HG02588 (cell line): ENCODE measurements around the gene GLTPD2.

Experiments
- ATAC-seq: cut with Tn5 transposase; IDR thresholded peaks from one replicate; pipeline ENCODE4 v1.9.1; 2021; ENCODE audit warnings: mild to moderate bottlenecking, moderate library complexity; ENCODE audit not compliant: unreplicated experiment

Gene GLTPD2

GRCh38 chr17:4788807-4789700 is at the start of gene GLTPD2:
Gene GLTPD2 (plus strand): TSS chr17:4788964. CDS start chr17:4789012, 48 bp downstream.
- ATAC-seq, result no peak

DNA sequence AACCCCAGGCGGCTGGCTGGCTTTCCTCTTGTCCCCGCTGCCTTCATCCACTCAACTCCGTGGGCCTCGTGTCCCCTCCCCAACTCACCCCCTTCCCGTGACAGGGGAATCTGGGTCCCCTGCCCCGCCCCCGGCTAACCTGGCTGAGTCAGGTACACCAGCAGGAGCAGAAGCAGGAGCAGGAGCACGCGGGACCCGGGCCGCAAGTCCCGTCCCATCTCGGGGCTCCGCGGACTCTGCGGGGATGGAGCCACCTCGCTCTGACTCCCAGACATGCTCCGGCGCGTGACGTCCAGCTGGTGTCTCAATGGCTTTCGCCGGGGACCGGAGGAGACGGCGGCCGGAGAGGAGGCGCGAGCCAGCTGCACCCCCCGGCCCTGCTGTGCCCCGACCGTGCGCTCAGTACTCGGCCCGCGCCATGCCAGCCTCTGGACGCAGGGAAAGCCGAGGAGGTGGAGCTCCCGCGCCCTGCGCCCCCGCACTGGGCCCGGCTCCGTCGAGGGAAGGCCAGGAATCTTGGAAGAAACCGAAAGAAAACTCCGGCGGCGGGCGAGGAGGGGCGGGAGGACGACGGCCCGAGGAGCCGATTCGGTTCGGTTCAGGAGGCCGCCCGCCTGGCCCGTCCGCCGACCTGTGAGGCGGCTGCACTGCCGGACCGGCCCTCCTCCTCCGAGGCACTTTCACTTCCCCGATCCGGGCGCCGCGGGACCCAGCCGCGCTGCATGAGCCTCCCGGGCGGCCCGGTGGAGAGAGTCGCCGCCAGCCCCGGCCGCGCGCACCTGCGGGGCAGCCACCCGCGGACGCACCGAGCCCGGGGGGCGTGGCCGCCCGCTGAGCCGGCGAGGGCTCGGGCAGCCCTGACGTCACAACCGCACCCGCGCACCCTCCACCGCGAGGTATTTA is 49.4 kb upstream of the GLTPD2 start, which contains the start of the genes CXCL16 and ZMYND15:
CXCL16 (minus strand) TSS at position 807 of the 903 bp plus-strand sequence; CDS start at position 218, 589 bp downstream.
ZMYND15 (plus strand) TSS at position 712 of the 903 bp plus-strand sequence. CDS start 716 bp downstream, outside the sequence.
- ATAC-seq, result no peak

GRCh38 chr17:4740025-4740351 is 48.8 kb upstream of the GLTPD2 start:
- no peak for ATAC-seq

- ATAC-seq, result no peak
Observed at GRCh38 chr17:4740584-4740983, 48.2 kb upstream of the GLTPD2 start.

- no peak for ATAC-seq
Observed at GRCh38 chr17:4741544-4741943, 47.2 kb upstream of the GLTPD2 start.

DNA sequence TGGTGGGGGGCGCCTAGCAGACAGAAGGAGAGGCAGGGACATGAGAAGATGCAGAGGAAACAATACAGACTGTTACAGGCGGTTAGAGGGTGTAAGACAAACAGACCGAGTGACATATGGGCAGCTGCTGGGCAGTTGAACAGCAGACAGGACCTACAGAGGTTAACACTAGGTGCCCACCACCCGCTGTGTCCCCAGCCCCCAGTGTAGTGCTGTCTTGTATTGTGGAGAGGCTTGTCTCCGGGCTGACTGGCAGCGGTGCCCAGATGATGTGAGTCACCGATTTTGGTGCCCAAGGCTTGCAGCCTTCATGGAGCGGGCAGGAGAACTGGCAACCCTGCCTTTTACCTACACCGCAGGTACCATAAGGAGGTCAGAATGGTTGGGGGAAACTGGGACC is 46.6 kb upstream of the GLTPD2 start:
- ATAC-seq, result no peak

DNA sequence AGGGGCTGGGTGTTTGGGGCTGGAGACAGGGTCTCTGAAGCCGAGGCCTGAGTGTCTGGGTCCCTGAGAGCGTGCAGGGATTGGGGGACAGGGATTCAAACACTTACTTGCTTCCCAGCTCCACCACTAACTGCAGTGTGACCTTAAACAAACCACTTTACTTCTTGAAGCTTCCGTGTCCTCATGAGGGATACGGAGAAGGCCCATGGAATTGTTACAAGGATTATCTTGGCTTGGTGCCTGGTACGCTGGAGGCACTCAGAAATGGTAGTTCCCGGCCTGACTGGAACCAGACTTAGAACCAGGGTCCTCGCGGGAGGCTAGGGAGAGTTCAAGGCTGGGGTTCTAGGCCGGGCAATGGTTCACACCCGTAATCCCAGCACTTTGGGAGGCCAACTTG is 46.1 kb upstream of the GLTPD2 start:
- no peak for ATAC-seq

DNA sequence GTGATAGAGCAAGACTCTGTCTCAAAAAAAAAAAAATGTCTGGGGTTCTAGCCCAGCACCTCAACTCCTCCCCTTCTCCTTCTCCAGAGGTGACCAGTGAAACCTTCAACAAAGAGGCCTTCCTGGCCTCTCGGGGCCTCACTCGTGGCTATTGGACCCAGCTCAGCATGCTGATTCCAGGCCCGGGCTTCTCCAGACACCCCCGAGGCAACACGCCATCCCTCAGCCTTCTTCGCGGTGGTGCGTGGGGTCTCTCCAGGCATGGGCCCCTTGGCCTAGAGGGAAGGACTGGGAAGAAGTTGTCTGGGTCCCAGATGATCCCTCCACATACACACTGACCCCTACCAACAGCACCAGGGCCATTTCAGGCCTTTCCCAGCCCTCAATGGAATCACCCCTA is 45.5 kb upstream of the GLTPD2 start:
- ATAC-seq, result no peak

- ATAC-seq, result no peak
Observed at GRCh38 chr17:4743898-4744297, 44.9 kb upstream of the GLTPD2 start.

DNA sequence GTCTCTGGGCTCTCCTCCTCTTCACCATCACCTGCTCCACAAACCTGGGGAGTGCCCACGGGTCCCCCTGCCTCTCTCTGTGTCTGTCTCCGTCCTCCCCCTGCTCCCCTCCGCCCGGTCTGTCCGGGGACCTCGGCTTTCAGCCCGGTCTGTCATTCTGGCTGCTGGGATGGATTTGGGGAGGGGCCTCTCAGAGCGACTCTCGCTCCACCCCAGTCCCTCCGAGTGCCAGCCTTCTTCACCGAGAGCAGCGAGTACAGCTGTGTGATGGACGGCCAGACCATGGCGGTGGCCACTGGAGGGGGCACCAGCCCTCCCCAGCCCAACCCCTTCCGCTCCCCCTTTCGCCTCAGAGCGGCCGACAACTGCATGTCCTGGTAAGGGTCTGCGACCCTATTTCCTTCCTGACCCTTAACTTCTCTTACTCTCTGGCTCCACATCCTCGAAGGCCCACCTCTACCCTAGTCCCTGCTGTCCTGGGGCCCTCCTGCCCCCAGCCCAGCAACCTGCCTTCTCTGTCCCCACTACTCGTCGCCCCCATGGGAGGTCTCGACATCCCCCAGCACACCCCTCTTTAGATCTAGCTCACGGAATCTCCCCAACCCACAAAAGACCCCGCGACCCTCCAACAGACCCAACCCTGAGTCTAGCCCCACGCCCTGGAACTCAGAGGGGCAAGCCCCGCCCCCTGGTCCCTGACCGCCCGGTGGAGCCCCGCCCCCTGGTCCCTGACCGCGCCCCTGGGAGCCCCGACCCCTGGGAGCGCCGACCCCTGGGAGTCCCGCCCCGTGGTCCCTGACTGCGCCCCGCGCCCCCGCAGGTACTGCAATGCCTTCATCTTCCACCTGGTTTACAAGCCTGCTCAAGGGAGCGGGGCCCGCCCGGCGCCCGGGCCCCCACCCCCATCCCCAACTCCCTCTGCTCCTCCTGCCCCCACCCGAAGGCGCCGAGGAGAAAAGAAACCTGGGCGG is 43.5 kb upstream of the GLTPD2 start:
- no peak for ATAC-seq

DNA sequence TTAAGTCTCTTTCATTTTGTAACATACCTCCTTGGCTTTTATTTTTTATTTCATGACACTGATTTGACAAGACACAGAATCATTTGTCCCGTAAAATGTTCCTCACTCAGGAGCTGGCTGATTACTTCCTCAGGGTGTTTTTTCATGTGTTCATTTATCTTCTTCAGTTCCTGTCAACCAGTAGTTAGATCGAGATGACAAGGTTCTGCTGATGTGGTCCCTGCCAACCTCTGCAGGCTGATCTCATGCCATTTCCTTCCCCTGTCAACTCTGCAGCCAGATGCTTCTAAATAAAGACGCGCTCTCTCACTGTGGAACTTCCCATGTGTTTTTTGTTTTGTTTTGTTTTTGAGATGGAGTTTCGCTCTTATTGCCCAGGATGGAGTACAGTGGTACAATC is 40.9 kb upstream of the GLTPD2 start:
- no peak for ATAC-seq

GRCh38 chr17:4748686-4749085 is 40.1 kb upstream of the GLTPD2 start:
- no peak for ATAC-seq

DNA sequence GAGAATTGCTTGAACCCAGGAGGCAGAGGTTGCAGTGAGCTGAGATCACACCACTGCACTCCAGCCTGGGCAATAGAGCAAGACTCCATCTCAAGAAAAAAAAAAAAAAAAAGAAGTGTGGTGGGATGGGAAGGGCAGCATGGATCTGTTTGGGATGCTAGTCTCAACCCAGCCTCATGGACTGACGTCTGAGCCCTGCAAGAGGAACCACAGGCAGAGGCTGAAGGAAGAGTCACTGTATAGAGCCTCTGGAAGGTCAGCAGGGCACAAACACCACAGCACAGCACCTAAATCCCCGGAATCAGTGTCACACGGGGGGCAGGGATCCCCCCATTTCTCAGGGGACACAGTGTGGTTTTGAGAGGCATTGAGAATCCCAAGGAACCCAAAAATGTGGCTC is 38.2 kb upstream of the GLTPD2 start:
- ATAC-seq, result no peak

GRCh38 chr17:4751932-4752331 is 36.8 kb upstream of the GLTPD2 start:
- ATAC-seq, result no peak

DNA sequence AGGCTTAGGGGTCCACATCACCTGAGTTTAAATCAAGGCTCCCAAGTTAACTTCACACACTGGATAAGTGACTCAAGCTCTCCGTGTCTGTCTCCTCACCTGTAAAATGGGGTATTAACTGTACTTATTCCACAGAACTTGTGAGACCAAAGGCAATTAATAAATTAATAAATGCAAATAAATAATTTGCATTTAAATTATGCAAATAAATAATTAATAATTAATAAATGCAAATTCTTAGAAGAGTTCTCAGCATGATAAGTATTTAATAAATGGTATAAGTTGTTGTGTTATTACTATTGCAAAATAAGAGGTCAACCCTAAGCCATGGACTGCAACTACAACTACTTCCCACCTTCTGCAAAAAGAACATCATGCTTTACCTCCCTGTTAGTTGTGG is 35.4 kb upstream of the GLTPD2 start:
- no peak for ATAC-seq

DNA sequence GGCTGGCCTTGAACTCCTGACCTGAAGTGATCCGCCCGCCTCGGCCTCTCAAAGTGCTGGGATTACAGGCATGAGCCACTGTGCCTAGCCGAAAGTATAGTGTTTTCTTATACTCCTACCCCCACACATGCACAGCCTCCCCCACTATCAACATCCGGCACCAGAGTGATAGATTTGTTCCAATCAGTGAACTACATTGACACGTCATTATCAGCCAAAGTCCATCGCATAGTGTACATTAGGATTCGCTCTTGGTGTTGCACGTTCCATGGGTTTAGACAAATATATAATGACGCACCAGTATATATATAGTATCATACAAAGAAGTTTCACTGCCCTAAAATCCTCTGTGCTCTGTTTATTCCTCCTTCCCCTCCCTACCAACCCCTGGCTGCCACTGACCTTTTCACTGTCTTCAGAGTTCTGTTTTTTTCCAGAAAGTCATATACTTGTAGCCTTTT is 29.0 kb upstream of the GLTPD2 start:
- ATAC-seq, result no peak

- ATAC-seq, result no peak
Observed at GRCh38 chr17:4764595-4764994, 24.2 kb upstream of the GLTPD2 start.

DNA sequence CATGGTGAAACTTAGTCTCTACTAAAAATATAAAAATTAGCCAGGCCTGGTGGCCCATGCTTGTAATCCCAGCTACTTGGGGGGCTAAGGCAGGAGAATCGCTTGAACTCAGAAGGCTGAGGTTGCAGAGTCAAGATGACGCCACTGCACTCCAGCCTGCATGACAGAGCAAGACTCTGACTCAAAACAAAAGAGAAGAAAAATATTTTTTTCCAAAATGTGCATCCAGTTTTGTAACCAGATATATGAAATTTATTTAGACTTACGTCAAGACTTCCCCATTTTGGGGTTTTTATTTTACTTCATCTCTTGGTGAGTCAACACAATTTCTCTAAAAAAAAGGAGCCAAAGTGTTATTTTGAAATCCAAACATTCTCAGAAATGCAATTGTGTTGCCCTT is 22.6 kb upstream of the GLTPD2 start:
- no peak for ATAC-seq

DNA sequence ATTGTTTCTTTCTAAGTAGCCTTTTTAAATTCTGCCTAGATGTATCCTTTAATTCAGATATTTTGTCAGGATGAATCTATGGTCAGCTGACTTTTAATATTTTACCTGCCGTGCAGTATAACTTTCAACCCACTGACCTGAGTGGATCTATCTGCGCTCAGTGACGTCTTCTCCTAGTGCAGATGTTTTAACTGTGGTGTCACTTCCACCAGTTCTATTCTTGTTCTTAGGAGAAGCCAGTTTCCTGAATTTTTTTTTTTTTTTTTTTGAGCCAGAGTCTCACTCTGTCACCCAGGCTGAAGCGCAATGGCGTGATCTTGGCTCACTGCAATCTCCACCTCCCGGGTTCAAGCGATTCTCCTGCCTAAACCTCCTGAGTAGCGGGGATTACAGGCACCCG is 22.0 kb upstream of the GLTPD2 start:
- no peak for ATAC-seq

DNA sequence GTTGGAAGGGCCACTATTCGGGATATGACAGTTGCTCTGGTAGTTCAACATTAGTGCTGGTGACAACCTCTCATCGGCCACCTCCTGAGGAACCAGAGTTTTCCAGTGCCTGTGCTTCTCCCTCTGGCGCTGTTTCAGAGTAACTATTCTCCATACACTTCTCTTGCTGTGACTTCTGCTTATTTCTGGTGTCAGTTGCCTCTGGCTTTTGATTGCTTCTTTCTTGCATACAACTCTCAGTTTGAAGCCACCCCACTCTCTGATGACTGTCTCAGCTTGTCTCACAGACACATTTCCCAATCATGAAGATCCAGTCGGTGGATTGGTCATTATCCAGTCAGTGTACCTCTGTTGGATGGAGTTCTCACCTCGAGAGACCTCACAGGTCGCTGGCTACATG is 20.5 kb upstream of the GLTPD2 start:
- ATAC-seq, result no peak
